ENCODE results near the gene TNF.
A peak's percentile ranks its signal among the peaks of the same experiment; 100 is the strongest.

The TNF gene

GRCh38 chr6:31572041-31572911, 3.1 kb upstream of the TNF start, which contains the start of gene LTA:
LTA (plus strand) TSS chr6:31572289; CDS start chr6:31572743, 454 bp downstream.
- no peak for DNase-seq

- no peak for DNase-seq
Measured at GRCh38 chr6:31573239-31574105, 1.9 kb upstream of the TNF start.

GRCh38 chr6:31574106-31575061, 981 bp upstream of the TNF start:
- no peak for DNase-seq

- no peak for DNase-seq
Measured at GRCh38 chr6:31575952-31576685, 754 bp downstream of the TNF start.

DNA sequence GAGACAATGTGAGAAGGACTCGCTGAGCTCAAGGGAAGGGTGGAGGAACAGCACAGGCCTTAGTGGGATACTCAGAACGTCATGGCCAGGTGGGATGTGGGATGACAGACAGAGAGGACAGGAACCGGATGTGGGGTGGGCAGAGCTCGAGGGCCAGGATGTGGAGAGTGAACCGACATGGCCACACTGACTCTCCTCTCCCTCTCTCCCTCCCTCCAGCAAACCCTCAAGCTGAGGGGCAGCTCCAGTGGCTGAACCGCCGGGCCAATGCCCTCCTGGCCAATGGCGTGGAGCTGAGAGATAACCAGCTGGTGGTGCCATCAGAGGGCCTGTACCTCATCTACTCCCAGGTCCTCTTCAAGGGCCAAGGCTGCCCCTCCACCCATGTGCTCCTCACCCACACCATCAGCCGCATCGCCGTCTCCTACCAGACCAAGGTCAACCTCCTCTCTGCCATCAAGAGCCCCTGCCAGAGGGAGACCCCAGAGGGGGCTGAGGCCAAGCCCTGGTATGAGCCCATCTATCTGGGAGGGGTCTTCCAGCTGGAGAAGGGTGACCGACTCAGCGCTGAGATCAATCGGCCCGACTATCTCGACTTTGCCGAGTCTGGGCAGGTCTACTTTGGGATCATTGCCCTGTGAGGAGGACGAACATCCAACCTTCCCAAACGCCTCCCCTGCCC, 1.7 kb downstream of the TNF start:
- peak in 2 of 51 donors; percentile 91 to 100 for DNase-seq

DNA sequence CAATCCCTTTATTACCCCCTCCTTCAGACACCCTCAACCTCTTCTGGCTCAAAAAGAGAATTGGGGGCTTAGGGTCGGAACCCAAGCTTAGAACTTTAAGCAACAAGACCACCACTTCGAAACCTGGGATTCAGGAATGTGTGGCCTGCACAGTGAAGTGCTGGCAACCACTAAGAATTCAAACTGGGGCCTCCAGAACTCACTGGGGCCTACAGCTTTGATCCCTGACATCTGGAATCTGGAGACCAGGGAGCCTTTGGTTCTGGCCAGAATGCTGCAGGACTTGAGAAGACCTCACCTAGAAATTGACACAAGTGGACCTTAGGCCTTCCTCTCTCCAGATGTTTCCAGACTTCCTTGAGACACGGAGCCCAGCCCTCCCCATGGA, 2.2 kb downstream of the TNF start:
- DNase-seq = no peak

GRCh38 chr6:31578184-31579118, 3.1 kb downstream of the TNF start:
- no peak for DNase-seq

- no peak for DNase-seq
Measured at GRCh38 chr6:31579119-31579505, 3.7 kb downstream of the TNF start.

- no peak for DNase-seq
Measured at GRCh38 chr6:31579546-31580437, 4.4 kb downstream of the TNF start.

- no peak for DNase-seq
Measured at GRCh38 chr6:31580438-31580740, 5.0 kb downstream of the TNF start.

GRCh38 chr6:31580807-31581433, 5.6 kb downstream of the TNF start:
- DNase-seq = peak in 49 of 51 donors; percentile 30 to 89 (median 73)

DNA sequence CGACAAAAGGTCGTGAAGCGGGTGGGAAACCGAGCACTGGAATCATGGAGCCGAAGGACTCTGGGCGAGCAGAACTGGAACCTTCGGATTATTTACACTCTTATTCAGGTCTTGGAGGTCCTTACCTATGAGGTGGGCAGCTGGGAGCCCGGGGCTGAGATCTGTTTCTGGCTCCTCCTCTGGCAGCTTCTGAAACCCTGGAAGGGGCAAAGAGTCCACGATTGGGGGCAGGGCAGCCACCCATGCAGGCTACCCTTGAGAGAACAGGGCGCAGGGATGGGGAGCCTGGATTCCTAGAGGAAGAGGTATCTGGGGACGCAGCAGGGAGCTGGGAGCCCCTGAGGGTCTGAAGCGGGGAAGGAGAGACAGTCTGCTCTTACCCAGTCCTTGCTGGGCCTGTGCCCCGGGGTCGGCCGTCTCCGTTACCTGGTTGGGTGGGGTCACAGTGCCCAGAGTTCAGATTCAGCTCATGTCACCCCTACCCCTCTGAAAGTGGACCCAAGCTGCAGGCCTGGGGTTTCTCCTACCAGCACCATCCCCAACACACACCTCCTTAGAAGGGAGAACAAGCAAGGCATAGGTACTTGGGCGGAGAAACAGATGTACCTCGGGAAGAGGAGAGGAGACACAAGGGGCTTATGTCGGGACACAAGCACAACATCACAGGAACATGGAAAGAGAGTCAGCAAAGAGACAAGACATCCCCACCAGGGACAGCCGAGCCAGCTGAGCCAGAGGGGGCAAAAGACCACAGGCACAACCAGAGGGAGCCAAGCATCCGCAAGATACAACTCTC, 6.3 kb downstream of the TNF start:
- peak in 9 of 51 donors; percentile 11 to 42 (median 22) for DNase-seq

DNA sequence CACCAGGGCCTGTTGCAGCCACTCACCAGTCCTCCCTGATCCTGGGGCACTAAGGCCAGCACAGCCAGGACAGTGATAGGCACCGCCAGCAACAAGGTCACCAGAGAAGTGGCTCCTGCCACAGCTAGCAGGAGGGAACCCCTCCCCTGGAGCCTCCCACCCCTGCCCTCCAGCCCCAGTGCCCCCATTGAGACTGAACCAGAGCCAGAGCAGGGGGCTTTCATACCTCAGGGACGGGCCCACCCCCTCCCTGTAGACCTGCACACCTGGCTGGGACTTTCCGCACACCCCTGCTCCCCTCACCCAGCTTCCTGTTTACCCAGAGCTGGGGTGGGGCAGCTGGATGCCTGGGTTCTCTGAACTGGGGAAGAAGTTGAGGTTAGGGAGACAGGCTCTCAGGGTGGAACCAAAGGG, 6.9 kb downstream of the TNF start, which contains the start of gene LTB:
LTB (minus strand) TSS at position 195 of the 414 bp plus-strand sequence; CDS start at position 188, 7 bp downstream.
- DNase-seq = no peak

GRCh38 chr6:31585491-31585890, 10.1 kb downstream of the TNF start:
- DNase-seq = no peak

DNA sequence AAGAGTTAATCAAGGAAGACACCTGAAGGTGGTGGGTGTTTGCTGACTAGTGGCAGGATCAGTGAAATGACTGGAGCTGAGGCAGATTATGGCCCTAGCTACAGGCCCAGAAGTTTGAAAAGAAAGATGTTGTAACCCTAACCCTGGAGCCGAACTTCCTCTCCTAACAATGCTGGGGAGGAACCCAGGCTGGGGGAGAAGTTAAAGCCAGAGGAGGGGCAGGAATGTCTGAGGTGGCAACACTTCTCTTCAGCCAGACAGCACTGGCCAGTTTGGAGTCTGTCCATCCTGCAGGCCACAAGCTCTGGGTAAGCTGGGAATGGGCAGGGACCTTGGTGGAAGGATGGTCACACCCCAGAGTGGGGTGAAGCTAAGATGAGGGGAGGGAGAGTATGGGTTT, 10.6 kb downstream of the TNF start, which contains the start of gene LST1:
LST1 (plus strand) TSS at position 270 of the 400 bp plus-strand sequence. CDS start 1,023 bp downstream, outside the sequence.
- peak in 4 of 51 donors; percentile 9 to 30 (median 21) for DNase-seq

All from hypothalamus (tissue), 51 donors.